Measurements from ENCODE around the gene ATIC. TPM values are rescaled to one million over a fixed set of nuclear protein-coding genes. Genes with fewer than 3 reads are reported as not detected.
"Not testable (repeated sequence)": the region's sequence is repeated elsewhere in the genome, so short reads cannot be mapped to it uniquely, and the experiment has no call there.

The ATIC gene
- total RNA-seq, 1 experiment from 2014 or later: 25.4 TPM

DNA sequence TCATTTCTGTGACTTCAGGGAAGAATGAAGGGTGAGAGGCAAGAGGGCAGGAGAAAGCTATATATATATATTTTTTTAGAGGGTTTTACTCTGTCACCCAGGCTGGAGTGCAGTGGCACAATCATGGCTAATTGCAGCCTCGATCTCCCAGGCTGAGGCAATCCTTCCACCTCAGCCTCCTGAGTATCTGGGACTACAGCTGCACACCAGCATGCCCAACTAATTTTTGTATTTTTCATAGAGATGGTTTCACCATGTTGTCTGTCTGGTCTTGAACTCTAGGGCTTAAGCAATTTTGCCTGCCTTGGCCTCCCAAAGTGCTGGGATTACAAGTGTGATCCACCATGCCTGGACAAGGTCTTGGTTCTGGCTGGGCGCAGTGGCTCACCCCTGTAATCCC is 3.4 kb downstream of the ATIC start:
- no peak for DNase-seq (ENCODE audit: low read depth)

GRCh38 chr2:215316336-215316735 is 4.5 kb downstream of the ATIC start:
- DNase-seq (ENCODE audit: low read depth): no peak

DNA sequence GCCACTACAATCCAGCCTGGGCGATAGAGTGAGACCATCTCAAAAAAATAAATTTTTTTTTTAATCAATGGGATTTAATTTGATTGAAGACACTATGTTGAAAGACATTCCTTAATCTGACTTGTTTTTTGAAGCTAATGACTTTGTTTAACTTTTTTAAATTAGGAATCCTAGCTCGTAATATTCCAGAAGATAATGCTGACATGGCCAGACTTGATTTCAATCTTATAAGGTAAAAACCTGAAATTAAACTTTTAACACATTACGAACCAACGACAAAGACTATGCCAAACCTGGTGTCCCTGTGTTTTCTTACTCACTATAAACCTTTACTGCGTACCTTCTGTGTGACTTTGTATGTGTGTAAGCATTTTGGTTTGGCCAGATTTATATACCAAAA is 7.6 kb downstream of the ATIC start:
- DNase-seq (ENCODE audit: low read depth): no peak

DNA sequence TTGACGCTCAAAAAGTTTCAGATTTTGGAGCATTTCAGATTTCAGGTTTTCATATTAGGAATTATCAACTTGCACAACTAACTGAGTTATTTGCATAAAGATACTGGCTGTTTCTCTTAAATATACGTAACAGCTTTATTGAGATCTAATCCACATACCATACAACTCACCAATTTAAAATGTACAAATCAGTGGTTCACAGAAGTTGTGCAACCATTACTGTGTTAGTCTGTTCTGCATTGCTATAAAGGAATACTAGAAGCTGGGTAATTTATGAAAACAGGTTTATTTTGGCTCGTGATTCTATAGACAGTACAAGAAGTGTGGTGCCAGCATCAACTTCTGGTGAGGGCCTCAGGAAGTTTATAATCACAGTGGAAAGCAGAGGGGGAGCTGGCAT is 8.2 kb downstream of the ATIC start:
- DNase-seq (ENCODE audit: low read depth): no peak

DNA sequence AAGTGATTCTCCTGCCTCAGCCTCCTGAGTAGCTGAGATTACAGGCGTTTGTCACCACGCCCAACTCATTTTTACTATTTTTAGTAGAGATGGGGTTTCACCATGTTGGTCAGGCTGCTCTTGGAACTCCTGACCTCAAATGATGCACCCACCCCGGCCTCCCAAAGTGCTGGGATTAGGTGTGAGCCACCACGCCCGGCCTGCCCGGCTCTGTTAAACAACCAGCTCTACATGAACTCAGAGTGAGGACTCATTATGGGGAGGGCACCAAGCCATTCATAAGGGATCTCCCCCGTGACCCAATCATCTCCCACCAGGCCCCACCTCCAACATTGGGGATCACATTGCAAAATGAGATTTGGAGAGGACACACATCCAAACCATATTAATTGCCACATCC is 8.8 kb downstream of the ATIC start:
- no peak for DNase-seq (ENCODE audit: low read depth)

GRCh38 chr2:215324811-215325210 is 13.0 kb downstream of the ATIC start:
- DNase-seq (ENCODE audit: low read depth): no peak

DNA sequence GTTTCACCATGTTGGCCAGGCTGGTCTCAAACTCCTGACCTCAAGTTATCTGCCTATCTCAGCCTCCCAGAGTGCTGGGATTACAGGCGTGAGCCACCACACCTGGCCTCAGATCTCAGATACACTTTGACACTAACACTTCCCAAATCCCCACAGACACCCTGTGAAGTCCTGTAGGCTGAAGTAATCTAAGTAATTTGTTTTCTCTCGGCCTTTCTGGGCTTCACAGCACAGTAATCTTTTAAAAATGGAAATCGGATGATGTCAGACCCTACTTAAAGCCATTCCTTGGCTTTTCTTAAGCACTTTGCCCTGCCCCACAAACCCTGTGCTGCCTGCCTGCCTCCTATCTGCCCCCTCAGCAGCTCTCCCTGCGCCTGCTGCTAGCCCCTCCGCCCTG is 16.2 kb downstream of the ATIC start:
- DNase-seq (ENCODE audit: low read depth): no peak

- DNase-seq (ENCODE audit: low read depth): no peak
Observed at GRCh38 chr2:215332872-215333595, 21.2 kb downstream of the ATIC start.

DNA sequence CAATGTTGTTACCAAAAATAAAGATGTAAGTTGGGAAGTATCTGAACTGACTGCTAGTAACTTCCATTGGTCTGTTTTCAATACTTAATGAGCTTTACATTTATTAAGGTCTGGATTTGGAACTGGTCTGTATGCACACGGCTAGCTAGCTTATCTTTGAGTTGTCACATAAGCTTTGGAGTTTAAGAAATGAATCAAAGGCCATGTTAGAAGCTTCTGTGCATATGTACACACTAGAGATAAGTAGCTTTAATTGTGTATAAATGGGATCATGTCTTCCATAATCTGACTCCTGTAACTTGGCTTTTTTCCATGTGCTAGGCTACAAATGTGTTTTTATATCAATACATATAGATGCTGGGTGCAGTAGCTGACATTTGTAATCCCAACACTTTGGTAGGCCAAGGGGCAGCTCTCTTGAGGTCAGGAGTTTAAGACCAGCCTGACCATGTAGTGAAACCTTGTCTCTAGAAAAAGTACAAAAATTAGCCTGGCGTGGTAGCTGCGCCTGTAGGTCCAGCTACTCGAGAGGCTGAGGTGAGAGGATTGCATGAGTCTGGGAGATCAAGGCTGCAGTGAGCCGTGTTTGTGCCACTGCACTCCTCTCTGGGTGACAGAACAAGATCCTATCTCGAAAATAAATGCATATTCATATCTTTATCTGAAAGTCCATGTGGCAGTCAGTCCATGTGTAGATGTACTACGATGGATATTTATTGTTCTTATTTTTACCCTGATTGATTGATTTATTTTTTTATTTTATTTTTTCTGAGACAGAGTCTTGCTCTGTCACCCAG is 27.2 kb downstream of the ATIC start:
- DNase-seq (ENCODE audit: low read depth): no peak

DNA sequence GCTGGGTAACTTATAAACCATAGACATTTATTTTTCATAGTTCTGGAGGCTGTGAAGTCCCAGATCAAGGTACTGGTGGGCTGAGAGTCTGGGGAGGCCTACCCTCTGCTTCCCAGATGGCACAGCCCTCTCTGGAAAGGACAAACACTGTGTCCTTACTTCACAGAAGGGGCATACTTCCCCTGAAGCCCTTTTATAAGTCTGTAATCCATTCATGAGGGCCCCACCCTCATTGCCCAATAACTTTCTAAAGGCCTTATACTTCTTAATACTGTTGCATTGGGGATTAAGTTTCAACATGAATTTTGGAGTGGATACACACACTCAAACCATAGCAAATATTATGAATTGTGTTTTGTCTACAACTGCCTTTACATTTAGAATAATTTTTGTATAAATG is 36.0 kb downstream of the ATIC start:
- DNase-seq (ENCODE audit: low read depth): no peak

DNA sequence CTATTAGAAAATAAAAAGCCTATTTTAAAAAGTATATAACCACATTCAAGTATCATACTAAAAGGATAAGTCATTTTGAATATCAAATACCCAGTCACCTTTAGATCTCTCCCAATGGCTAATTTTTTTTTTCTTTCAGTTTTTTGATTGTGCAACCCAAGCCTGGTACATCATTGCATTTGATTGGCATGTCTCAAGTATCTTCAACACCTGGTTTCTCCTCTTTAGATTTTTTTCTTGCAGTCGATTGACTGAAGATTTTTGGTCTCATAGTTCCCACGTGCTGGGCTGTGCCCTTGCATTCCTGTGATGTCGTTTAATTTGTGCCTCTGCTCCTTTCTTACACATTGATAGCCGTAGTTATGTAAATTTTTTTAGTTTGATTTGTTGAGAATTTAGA is 40.7 kb downstream of the ATIC start:
- DNase-seq (ENCODE audit: low read depth): no peak

DNA sequence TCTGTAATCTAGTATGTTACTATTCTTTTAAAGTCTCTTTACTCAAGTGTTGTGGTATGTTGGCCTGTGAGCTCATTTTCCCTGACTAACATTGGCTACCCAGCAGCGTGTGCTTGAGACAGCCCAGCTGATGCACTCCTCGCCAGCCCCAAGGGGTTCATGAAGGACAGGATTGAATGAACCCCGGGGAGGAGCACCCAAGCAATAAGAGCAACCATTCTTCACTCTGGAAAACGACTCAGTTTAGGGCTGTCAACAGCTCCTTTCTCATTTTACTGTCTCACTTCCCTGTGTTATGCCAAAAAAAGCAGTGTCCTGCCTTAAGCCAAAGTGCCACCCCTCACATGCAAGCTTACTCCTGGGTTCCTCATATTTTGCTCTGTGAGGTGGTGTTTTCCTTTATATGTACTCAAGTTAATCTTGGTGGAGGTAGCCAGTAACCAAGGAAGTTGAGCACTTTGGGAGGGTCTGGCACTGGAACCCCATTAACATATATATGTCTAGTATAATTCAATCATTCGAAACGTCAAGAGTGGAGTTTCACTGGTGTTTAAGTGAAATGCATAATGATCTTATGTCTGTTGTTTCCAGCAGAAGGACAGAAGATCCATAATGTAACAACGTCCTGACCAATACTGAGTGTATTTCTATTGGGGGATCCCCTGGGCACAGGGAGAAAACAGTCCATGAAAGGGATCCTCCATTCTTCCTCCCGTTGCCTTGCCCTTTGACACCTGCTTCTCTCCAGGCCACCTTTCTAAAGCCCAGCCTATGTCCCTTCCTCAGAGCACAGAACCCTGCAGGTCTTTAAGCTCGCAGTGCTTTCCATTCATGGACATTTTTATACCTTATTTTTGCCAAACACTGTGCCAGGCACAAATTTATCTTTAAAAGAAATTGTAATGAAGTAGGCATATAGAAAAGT is 43.2 kb downstream of the ATIC start:
- DNase-seq (ENCODE audit: low read depth): no peak

GRCh38 chr2:215355801-215356200 is 43.9 kb downstream of the ATIC start:
- no peak for DNase-seq (ENCODE audit: low read depth)

DNA sequence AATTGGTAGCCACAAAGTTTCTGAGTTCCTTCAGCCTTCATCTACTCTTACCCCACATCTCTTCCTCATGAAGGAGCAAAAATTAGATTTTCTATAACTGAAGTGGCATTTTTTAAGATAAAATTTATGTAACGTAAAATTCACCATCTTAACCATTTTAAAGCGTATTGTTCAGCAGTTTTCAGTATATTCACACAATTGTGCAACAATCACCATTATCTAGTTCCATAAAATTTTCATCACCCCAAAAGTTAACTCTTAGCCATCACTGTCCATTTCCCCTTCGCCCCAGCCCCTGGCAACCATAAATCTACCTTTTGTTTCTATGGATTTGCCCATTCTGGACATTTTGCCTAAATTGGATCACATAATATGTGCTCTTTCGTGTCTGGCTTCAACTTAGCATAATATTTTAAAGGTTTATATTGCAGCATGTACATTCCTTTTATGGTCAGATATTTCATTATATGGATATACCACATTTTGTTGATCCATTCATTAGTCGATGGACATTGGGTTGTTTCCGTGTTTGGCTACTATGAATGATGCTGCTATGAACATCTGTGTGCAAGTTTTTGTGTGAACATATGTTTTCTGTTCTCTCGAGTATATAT is 44.6 kb downstream of the ATIC start:
- DNase-seq (ENCODE audit: low read depth): no peak

- DNase-seq (ENCODE audit: low read depth): no peak
Observed at GRCh38 chr2:215356948-215357461, 45.1 kb downstream of the ATIC start.

GRCh38 chr2:215357660-215358059 is 45.8 kb downstream of the ATIC start:
- no peak for DNase-seq (ENCODE audit: low read depth)

GRCh38 chr2:215358312-215358845 is 46.5 kb downstream of the ATIC start:
- DNase-seq (ENCODE audit: low read depth): no peak

DNA sequence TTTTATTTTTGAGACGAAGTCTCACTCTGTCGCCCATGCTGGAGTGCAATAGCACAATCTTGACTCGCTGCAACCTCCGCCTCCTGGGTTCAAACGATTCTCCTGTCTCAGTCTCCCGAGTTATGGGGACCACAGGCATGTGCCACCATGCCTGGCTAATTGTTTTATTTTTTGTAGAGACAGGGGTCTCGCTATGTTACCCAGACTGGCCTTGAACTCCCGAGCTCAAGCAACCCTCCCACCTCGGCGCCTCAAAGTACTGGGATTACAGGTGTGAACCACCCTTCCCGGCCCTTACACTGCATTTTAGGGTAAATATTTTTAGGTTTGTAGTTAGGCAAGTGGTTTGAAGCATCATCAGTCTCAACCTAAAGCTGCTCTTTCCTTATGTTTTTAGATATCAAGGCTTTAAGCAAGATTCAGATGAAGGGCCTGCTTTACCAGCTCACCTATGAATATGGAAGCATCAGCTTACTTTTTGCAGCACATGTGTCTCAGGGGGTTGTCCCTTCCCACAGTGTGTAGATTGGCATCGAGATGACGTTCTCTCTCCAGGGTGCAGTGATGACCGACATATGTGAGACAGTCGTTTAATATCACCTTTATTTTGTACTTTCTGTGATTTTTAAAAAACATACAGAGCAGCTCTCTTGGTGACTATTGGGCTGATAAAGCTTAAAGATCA is 47.2 kb downstream of the ATIC start:
- DNase-seq (ENCODE audit: low read depth): no peak

- no peak for DNase-seq (ENCODE audit: low read depth)
Observed at GRCh38 chr2:215359576-215359922, 47.7 kb downstream of the ATIC start.

- DNase-seq (ENCODE audit: low read depth): not testable (repeated sequence)
Observed at GRCh38 chr2:215360059-215360458, 48.2 kb downstream of the ATIC start.

DNA sequence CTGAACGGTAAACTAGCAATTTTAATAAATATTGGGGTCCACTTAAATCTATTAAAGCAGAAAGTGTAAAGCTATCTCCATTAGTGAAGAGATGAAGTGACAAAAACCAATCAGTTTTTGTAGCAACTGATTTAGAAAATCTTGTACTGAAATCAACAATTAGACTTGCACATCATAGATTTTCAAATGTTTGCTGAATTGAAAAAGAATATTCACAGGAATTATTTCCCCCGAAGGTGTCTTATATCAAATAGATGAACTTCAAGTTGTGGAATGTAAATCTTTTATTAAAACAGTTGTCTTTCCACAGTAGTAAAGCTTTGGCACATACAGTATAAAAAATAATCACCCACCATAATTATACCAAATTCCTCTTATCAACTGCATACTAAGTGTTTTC is 48.7 kb downstream of the ATIC start:
- DNase-seq (ENCODE audit: low read depth): no peak

Data from M059J (cell line).